SK-N-SH treated with all-trans-retinoic acid at 6 μM for 48 hours (cell line): Measurements from ENCODE around the gene CCIN.

Experiments used
- ATAC-seq: fragments of 200-7000 bp; cut with Tn5 transposase; 3 replicates; pipeline ENCODE4 v1.9.1; 2020; ENCODE audit warnings: mild to moderate bottlenecking, moderate library complexity
- BACH2 ChIP-seq: fragments of 250-450 bp; sonication (Bioruptor Pico); IDR thresholded peaks from 2 replicates; pipeline ENCODE4 v1.9.0; 2021; ENCODE audit warnings: mild to moderate bottlenecking, borderline replicate concordance
- CSDC2 ChIP-seq: fragments of 250-450 bp; sonication (Bioruptor Pico); IDR thresholded peaks from 2 replicates; pipeline ENCODE4 v1.5.0; 2020; ENCODE audit warnings: mild to moderate bottlenecking, moderate library complexity
- ESRRG ChIP-seq: fragments of 250-450 bp; sonication (Bioruptor Pico); IDR thresholded peaks from 2 replicates; pipeline ENCODE4 v1.6.1; 2021; ENCODE audit warnings: mild to moderate bottlenecking
- GLIS3 ChIP-seq: fragments of 250-450 bp; sonication (Bioruptor Pico); IDR thresholded peaks from 2 replicates; pipeline ENCODE4 v1.5.0; 2020; ENCODE audit warnings: mild to moderate bottlenecking, moderate library complexity
- ISL1 ChIP-seq: fragments of 250-450 bp; sonication (Bioruptor Pico); IDR thresholded peaks from 2 replicates; pipeline ENCODE4 v2.1.2; 2022; ENCODE audit warnings: mild to moderate bottlenecking, moderate library complexity
- OSR1 ChIP-seq: fragments of 250-450 bp; sonication (Bioruptor Pico); IDR thresholded peaks from 2 replicates; pipeline ENCODE4 v1.8.0; 2022; ENCODE audit warnings: moderate library complexity, mild to moderate bottlenecking, inconsistent platforms
- PPARA ChIP-seq: fragments of 250-450 bp; sonication (Bioruptor Pico); IDR thresholded peaks from 2 replicates; pipeline ENCODE4 v1.5.0; 2020; ENCODE audit warnings: mild to moderate bottlenecking, borderline replicate concordance
- RARB ChIP-seq: fragments of 250-450 bp; sonication (Bioruptor Pico); IDR thresholded peaks from 2 replicates; pipeline ENCODE4 v1.8.0; 2021; ENCODE audit warnings: mild to moderate bottlenecking, moderate library complexity
- SNAI2 ChIP-seq: fragments of 250-450 bp; sonication (Bioruptor Pico); IDR thresholded peaks from 2 replicates; pipeline ENCODE4 v1.5.0; 2020; ENCODE audit warnings: mild to moderate bottlenecking, moderate library complexity
- TCF4 ChIP-seq: fragments of 250-450 bp; sonication (Bioruptor Pico); IDR thresholded peaks from 2 replicates; pipeline ENCODE4 v1.8.0; 2021; ENCODE audit warnings: mild to moderate bottlenecking, moderate library complexity, borderline replicate concordance
- TOX ChIP-seq: fragments of 250-450 bp; sonication (Bioruptor Pico); IDR thresholded peaks from 2 replicates; pipeline ENCODE4 v1.8.0; 2021; ENCODE audit warnings: mild to moderate bottlenecking, moderate library complexity, borderline replicate concordance
- ZC3H10 ChIP-seq: fragments of 250-450 bp; sonication (Bioruptor Pico); IDR thresholded peaks from 2 replicates; pipeline ENCODE4 v1.5.1; 2021; ENCODE audit warnings: mild to moderate bottlenecking, moderate library complexity
- ZFP3 ChIP-seq: fragments of 250-450 bp; sonication (Bioruptor Pico); IDR thresholded peaks from 2 replicates; pipeline ENCODE4 v1.5.0; 2020; ENCODE audit warnings: mild to moderate bottlenecking, moderate library complexity
- ZFP30 ChIP-seq: fragments of 450-650 bp; formaldehyde crosslinking; IDR thresholded peaks from 2 replicates; pipeline ENCODE4 v1.5.0; 2022; ENCODE audit warnings: mild to moderate bottlenecking, moderate library complexity
- ZNF565 ChIP-seq: fragments of 450-650 bp; formaldehyde crosslinking; conservative IDR thresholded peaks from 2 replicates; pipeline ENCODE4 v1.5.0; 2020; ENCODE audit warnings: low read depth, mild to moderate bottlenecking, moderate library complexity
- ZNF70 ChIP-seq: fragments of 450-650 bp; formaldehyde crosslinking; IDR thresholded peaks from 2 replicates; pipeline ENCODE4 v1.5.0; 2020; ENCODE audit warnings: mild to moderate bottlenecking, moderate library complexity
- ZNF8 ChIP-seq: fragments of 450-650 bp; formaldehyde crosslinking; IDR thresholded peaks from 2 replicates; pipeline ENCODE4 v1.5.0; 2020; ENCODE audit warnings: mild to moderate bottlenecking, moderate library complexity
- TF ChIP-seq, protein P1 (sequence below): fragments of 250-450 bp; sonication (Bioruptor Pico); IDR thresholded peaks from 2 replicates; pipeline ENCODE4 v1.5.1; 2020; ENCODE audit warnings: low read depth, mild to moderate bottlenecking, moderate library complexity
- TF ChIP-seq, protein P2 (sequence below): fragments of 250-450 bp; sonication (Bioruptor Pico); IDR thresholded peaks from 2 replicates; pipeline ENCODE4 v1.5.0; 2020; ENCODE audit warnings: mild to moderate bottlenecking, moderate library complexity
- TF ChIP-seq, protein P3 (sequence below): fragments of 250-450 bp; sonication (Bioruptor Pico); IDR thresholded peaks from 2 replicates; pipeline ENCODE4 v1.5.1; 2021; ENCODE audit warnings: mild to moderate bottlenecking, moderate library complexity
- TF ChIP-seq, protein P4 (sequence below): fragments of 250-450 bp; sonication (Bioruptor Pico); IDR thresholded peaks from 2 replicates; pipeline ENCODE4 v1.8.0; 2021; ENCODE audit warnings: low read depth, mild to moderate bottlenecking, moderate library complexity, borderline replicate concordance
- TF ChIP-seq, protein P5 (sequence below): fragments of 250-450 bp; sonication (Bioruptor Pico); IDR thresholded peaks from 2 replicates; pipeline ENCODE4 v1.8.0; 2020; ENCODE audit warnings: mild to moderate bottlenecking, moderate library complexity, borderline replicate concordance

CCIN gene

DNA sequence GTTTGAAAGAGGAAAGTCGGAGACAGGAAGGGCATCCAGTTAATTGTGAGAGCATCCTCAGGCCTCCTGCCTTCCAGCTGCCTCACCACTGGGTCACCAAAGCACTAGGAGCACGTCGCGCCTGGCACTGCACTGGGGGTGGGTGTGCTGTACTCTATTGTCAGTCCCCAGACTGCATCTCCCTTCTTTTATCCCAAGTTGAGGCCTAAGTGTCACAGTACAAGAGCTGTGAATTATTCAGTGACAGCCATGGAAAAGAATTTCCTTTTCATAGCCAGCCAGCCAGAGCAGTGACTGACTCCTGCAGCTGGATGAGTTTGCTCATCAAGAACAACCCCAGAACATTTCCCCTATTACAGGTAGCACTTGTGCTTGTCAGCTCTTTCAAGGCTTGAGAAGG lies 37.8 kb downstream of the CCIN start:
- TF ChIP-seq, protein P1, sequence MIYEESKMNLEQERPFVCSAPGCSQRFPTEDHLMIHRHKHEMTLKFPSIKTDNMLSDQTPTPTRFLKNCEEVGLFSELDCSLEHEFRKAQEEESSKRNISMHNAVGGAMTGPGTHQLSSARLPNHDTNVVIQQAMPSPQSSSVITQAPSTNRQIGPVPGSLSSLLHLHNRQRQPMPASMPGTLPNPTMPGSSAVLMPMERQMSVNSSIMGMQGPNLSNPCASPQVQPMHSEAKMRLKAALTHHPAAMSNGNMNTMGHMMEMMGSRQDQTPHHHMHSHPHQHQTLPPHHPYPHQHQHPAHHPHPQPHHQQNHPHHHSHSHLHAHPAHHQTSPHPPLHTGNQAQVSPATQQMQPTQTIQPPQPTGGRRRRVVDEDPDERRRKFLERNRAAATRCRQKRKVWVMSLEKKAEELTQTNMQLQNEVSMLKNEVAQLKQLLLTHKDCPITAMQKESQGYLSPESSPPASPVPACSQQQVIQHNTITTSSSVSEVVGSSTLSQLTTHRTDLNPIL (CRISPR knock-in tag), result no peak
- TF ChIP-seq ZFP30, result no peak
- no peak for TF ChIP-seq ISL1 (CRISPR knock-in tag)
- TF ChIP-seq, protein P2, sequence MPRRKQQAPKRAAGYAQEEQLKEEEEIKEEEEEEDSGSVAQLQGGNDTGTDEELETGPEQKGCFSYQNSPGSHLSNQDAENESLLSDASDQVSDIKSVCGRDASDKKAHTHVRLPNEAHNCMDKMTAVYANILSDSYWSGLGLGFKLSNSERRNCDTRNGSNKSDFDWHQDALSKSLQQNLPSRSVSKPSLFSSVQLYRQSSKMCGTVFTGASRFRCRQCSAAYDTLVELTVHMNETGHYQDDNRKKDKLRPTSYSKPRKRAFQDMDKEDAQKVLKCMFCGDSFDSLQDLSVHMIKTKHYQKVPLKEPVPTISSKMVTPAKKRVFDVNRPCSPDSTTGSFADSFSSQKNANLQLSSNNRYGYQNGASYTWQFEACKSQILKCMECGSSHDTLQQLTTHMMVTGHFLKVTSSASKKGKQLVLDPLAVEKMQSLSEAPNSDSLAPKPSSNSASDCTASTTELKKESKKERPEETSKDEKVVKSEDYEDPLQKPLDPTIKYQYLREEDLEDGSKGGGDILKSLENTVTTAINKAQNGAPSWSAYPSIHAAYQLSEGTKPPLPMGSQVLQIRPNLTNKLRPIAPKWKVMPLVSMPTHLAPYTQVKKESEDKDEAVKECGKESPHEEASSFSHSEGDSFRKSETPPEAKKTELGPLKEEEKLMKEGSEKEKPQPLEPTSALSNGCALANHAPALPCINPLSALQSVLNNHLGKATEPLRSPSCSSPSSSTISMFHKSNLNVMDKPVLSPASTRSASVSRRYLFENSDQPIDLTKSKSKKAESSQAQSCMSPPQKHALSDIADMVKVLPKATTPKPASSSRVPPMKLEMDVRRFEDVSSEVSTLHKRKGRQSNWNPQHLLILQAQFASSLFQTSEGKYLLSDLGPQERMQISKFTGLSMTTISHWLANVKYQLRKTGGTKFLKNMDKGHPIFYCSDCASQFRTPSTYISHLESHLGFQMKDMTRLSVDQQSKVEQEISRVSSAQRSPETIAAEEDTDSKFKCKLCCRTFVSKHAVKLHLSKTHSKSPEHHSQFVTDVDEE, result no peak
- TF ChIP-seq, protein P3, sequence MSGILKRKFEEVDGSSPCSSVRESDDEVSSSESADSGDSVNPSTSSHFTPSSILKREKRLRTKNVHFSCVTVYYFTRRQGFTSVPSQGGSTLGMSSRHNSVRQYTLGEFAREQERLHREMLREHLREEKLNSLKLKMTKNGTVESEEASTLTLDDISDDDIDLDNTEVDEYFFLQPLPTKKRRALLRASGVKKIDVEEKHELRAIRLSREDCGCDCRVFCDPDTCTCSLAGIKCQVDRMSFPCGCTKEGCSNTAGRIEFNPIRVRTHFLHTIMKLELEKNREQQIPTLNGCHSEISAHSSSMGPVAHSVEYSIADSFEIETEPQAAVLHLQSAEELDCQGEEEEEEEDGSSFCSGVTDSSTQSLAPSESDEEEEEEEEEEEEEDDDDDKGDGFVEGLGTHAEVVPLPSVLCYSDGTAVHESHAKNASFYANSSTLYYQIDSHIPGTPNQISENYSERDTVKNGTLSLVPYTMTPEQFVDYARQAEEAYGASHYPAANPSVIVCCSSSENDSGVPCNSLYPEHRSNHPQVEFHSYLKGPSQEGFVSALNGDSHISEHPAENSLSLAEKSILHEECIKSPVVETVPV (CRISPR knock-in tag), result no peak
- TF ChIP-seq TCF4 (CRISPR knock-in tag), result no peak
- TF ChIP-seq PPARA, result no peak
- TF ChIP-seq BACH2 (CRISPR knock-in tag), result no peak
- no peak for TF ChIP-seq ZNF8 (CRISPR knock-in tag)
- no peak for TF ChIP-seq ZFP3 (CRISPR knock-in tag)
- no peak for TF ChIP-seq GLIS3 (CRISPR knock-in tag)
- ATAC-seq, result no peak; the same call in 2 of the 3 replicates

DNA sequence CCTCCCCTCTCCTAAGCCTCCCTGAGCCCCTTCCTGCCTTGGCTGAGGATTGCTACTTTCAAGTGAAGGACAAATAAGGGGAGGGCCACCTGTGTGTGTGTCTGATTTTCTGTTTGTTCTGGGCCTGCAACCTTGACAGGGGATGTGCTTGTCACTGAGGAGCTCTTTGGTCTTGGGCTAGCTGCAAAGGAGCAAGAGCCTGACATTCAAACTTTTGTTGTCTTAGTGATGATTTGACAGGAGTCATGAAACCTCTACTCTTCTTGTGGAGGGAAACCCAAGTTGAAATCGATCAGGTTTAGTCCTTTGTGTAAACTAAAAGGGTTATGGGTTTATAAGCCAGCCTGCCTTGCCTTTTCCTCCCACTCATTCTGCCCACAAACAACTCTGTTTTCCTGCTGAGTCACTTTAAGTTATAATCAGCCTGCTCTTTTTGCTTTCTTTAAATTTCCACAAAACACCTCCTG lies 38.4 kb downstream of the CCIN start:
- TF ChIP-seq, protein P3 (CRISPR knock-in tag), result no peak
- no peak for TF ChIP-seq RARB (CRISPR knock-in tag)
- no peak for TF ChIP-seq OSR1 (CRISPR knock-in tag)
- TF ChIP-seq ZNF565 (CRISPR knock-in tag), result no peak
- TF ChIP-seq ZNF70 (CRISPR knock-in tag), result no peak
- TF ChIP-seq GLIS3 (CRISPR knock-in tag), result no peak
- no peak for TF ChIP-seq TCF4 (CRISPR knock-in tag)
- no peak for TF ChIP-seq SNAI2 (CRISPR knock-in tag)
- no peak for TF ChIP-seq PPARA
- TF ChIP-seq, protein P4, sequence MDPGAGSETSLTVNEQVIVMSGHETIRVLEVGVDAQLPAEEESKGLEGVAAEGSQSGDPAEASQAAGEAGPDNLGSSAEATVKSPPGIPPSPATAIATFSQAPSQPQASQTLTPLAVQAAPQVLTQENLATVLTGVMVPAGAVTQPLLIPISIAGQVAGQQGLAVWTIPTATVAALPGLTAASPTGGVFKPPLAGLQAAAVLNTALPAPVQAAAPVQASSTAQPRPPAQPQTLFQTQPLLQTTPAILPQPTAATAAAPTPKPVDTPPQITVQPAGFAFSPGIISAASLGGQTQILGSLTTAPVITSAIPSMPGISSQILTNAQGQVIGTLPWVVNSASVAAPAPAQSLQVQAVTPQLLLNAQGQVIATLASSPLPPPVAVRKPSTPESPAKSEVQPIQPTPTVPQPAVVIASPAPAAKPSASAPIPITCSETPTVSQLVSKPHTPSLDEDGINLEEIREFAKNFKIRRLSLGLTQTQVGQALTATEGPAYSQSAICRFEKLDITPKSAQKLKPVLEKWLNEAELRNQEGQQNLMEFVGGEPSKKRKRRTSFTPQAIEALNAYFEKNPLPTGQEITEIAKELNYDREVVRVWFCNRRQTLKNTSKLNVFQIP (CRISPR knock-in tag), result no peak
- TF ChIP-seq BACH2 (CRISPR knock-in tag), result no peak
- TF ChIP-seq CSDC2, result no peak
- TF ChIP-seq TOX (CRISPR knock-in tag), result no peak
- TF ChIP-seq, protein P1 (CRISPR knock-in tag), result no peak
- no peak for TF ChIP-seq ZC3H10
- TF ChIP-seq, protein P5, sequence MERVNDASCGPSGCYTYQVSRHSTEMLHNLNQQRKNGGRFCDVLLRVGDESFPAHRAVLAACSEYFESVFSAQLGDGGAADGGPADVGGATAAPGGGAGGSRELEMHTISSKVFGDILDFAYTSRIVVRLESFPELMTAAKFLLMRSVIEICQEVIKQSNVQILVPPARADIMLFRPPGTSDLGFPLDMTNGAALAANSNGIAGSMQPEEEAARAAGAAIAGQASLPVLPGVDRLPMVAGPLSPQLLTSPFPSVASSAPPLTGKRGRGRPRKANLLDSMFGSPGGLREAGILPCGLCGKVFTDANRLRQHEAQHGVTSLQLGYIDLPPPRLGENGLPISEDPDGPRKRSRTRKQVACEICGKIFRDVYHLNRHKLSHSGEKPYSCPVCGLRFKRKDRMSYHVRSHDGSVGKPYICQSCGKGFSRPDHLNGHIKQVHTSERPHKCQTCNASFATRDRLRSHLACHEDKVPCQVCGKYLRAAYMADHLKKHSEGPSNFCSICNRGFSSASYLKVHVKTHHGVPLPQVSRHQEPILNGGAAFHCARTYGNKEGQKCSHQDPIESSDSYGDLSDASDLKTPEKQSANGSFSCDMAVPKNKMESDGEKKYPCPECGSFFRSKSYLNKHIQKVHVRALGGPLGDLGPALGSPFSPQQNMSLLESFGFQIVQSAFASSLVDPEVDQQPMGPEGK (CRISPR knock-in tag), result no peak
- no peak for TF ChIP-seq ESRRG (CRISPR knock-in tag)
- TF ChIP-seq, all 23 proteins: peak for 0
- ATAC-seq, result no peak; the same call in 1 of the 3 replicates
